NT2/D1 (cell line): ENCODE results near the gene DNAI2.

ENCODE experiments used
- SUZ12 ChIP-seq: IDR thresholded peaks from 2 replicates; pipeline ENCODE4 v1.6.1; 2011; ENCODE audit not compliant: insufficient read length, insufficient read depth; ENCODE audit errors: extremely low read depth
- ZNF274 ChIP-seq: IDR thresholded peaks from 2 replicates; pipeline ENCODE4 v1.6.1; 2011; ENCODE audit warnings: mild to moderate bottlenecking, low read depth, low read length

DNA sequence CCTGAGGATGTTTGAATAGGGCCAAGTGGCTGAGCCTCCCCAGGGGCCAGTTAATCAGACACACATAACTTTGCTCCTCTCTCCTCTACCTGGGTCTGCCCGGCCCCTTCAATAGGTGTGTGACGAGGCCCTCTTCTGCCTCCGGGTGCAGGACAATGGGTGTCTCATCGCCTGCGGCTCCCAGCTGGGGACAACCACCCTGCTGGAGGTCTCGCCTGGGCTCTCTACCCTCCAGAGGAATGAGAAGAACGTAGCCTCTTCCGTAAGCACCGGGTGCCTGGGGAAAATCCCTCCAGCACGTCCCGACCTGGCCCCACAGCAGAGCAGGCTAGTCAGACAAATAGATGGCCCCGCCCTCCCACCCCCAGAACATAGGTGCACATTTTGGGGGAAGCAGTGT is 35.9 kb downstream of the DNAI2 start:
- TF ChIP-seq SUZ12 (no peak), ZNF274 (no peak)
